HEK293 (cell line): Measurements from ENCODE around the gene TTC23.

Source experiments
- CTCF ChIP-seq: fragments of 450-650 bp; formaldehyde crosslinking; IDR thresholded peaks from 2 replicates; pipeline ENCODE4 v1.5.1; 2016; ENCODE audit warnings: missing biosample characterization, missing genetic modification characterization
- PBX3 ChIP-seq: sonication (generic); formaldehyde crosslinking; IDR thresholded peaks from 2 replicates; pipeline ENCODE4 v1.8.1; 2022; ENCODE audit warnings: mild to moderate bottlenecking, moderate library complexity, missing genetic modification reagents
- ZIC2 ChIP-seq: fragments of 450-650 bp; formaldehyde crosslinking; IDR thresholded peaks from 2 replicates; pipeline ENCODE4 v1.5.1; 2016; ENCODE audit warnings: missing biosample characterization, missing genetic modification characterization
- ZNF398 ChIP-seq: fragments of 450-650 bp; formaldehyde crosslinking; IDR thresholded peaks from 2 replicates; pipeline ENCODE4 v1.5.1; 2017; ENCODE audit warnings: missing biosample characterization, missing genetic modification characterization
- ZNF639 ChIP-seq: fragments of 450-650 bp; formaldehyde crosslinking; IDR thresholded peaks from 2 replicates; pipeline ENCODE4 v1.5.1; 2016; ENCODE audit warnings: missing biosample characterization, missing genetic modification characterization
- ZNF776 ChIP-seq: fragments of 450-650 bp; formaldehyde crosslinking; IDR thresholded peaks from 2 replicates; pipeline ENCODE4 v1.5.0; 2017; ENCODE audit warnings: missing biosample characterization, missing genetic modification characterization, borderline replicate concordance
- ZNF830 ChIP-seq: fragments of 450-650 bp; IDR thresholded peaks from 2 replicates; pipeline ENCODE4 v1.5.0; 2018; ENCODE audit warnings: missing biosample characterization, missing genetic modification characterization, low read depth, mild to moderate bottlenecking, moderate library complexity
- ZNF837 ChIP-seq: fragments of 450-650 bp; formaldehyde crosslinking; IDR thresholded peaks from 2 replicates; pipeline ENCODE4 v1.5.1; 2016; ENCODE audit warnings: missing biosample characterization, missing genetic modification characterization
- TF ChIP-seq, protein P1 (sequence below): fragments of 450-650 bp; formaldehyde crosslinking; IDR thresholded peaks from 2 replicates; pipeline ENCODE4 v1.5.1; 2016; ENCODE audit warnings: missing biosample characterization, missing genetic modification characterization
- TF ChIP-seq, protein P2 (sequence below): fragments of 450-650 bp; formaldehyde crosslinking; IDR thresholded peaks from 2 replicates; pipeline ENCODE4 v1.5.1; 2016; ENCODE audit warnings: missing biosample characterization, missing genetic modification characterization

- TF ChIP-seq ZNF398 (tag by site-specific recombination), result no peak
- no peak for TF ChIP-seq ZNF639 (tag by site-specific recombination)
- no peak for TF ChIP-seq CTCF (tag by site-specific recombination)
- TF ChIP-seq ZNF830 (tag by site-specific recombination), result no peak
- TF ChIP-seq PBX3 (CRISPR knock-in tag), result no peak
- TF ChIP-seq ZIC2 (tag by site-specific recombination), result no peak
- TF ChIP-seq, protein P1, sequence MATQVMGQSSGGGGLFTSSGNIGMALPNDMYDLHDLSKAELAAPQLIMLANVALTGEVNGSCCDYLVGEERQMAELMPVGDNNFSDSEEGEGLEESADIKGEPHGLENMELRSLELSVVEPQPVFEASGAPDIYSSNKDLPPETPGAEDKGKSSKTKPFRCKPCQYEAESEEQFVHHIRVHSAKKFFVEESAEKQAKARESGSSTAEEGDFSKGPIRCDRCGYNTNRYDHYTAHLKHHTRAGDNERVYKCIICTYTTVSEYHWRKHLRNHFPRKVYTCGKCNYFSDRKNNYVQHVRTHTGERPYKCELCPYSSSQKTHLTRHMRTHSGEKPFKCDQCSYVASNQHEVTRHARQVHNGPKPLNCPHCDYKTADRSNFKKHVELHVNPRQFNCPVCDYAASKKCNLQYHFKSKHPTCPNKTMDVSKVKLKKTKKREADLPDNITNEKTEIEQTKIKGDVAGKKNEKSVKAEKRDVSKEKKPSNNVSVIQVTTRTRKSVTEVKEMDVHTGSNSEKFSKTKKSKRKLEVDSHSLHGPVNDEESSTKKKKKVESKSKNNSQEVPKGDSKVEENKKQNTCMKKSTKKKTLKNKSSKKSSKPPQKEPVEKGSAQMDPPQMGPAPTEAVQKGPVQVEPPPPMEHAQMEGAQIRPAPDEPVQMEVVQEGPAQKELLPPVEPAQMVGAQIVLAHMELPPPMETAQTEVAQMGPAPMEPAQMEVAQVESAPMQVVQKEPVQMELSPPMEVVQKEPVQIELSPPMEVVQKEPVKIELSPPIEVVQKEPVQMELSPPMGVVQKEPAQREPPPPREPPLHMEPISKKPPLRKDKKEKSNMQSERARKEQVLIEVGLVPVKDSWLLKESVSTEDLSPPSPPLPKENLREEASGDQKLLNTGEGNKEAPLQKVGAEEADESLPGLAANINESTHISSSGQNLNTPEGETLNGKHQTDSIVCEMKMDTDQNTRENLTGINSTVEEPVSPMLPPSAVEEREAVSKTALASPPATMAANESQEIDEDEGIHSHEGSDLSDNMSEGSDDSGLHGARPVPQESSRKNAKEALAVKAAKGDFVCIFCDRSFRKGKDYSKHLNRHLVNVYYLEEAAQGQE (tag by site-specific recombination), result no peak
- TF ChIP-seq, protein P2, sequence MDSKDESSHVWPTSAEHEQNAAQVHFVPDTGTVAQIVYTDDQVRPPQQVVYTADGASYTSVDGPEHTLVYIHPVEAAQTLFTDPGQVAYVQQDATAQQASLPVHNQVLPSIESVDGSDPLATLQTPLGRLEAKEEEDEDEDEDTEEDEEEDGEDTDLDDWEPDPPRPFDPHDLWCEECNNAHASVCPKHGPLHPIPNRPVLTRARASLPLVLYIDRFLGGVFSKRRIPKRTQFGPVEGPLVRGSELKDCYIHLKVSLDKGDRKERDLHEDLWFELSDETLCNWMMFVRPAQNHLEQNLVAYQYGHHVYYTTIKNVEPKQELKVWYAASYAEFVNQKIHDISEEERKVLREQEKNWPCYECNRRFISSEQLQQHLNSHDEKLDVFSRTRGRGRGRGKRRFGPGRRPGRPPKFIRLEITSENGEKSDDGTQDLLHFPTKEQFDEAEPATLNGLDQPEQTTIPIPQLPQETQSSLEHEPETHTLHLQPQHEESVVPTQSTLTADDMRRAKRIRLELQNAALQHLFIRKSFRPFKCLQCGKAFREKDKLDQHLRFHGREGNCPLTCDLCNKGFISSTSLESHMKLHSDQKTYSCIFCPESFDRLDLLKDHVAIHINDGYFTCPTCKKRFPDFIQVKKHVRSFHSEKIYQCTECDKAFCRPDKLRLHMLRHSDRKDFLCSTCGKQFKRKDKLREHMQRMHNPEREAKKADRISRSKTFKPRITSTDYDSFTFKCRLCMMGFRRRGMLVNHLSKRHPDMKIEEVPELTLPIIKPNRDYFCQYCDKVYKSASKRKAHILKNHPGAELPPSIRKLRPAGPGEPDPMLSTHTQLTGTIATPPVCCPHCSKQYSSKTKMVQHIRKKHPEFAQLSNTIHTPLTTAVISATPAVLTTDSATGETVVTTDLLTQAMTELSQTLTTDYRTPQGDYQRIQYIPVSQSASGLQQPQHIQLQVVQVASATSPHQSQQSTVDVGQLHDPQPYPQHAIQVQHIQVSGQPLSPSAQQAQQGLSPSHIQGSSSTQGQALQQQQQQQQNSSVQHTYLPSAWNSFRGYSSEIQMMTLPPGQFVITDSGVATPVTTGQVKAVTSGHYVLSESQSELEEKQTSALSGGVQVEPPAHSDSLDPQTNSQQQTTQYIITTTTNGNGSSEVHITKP, result no peak
- TF ChIP-seq ZNF776, result no peak
- no peak for TF ChIP-seq ZNF837 (tag by site-specific recombination)
Observed at GRCh38 chr15:99095626-99096025, 153.8 kb downstream of the TTC23 start.
